NB4 (cell line): ENCODE results near the gene CCDC186.

Experiments used
- TF ChIP-seq, protein P1 (sequence below): IDR thresholded peaks from one replicate; pipeline ENCODE4 v1.5.1; 2012; ENCODE audit warnings: low read depth, low read length
- TF ChIP-seq, protein P2 (sequence below): IDR thresholded peaks from 2 replicates; pipeline ENCODE4 v1.6.1; 2011; ENCODE audit warnings: low read depth, low read length

DNA sequence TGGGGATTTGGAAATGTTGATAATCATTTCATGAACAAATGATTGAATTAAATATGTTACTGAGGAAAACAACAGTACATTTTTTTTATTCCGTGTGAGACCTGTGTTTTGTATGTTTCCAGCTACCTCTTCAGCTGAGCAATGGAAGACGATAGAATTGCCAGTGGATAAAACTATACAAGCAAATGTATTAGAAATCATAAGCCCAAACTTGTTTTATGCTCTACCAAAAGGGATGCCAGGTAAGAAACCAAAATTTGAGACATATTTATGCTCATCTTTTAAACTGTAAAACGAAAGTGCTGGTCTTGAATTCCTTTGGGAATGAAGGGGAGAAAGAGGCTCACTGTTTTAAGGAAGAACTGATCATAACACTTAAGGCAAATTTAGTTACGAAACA, 47.2 kb upstream of the CCDC186 start:
- TF ChIP-seq, protein P1, sequence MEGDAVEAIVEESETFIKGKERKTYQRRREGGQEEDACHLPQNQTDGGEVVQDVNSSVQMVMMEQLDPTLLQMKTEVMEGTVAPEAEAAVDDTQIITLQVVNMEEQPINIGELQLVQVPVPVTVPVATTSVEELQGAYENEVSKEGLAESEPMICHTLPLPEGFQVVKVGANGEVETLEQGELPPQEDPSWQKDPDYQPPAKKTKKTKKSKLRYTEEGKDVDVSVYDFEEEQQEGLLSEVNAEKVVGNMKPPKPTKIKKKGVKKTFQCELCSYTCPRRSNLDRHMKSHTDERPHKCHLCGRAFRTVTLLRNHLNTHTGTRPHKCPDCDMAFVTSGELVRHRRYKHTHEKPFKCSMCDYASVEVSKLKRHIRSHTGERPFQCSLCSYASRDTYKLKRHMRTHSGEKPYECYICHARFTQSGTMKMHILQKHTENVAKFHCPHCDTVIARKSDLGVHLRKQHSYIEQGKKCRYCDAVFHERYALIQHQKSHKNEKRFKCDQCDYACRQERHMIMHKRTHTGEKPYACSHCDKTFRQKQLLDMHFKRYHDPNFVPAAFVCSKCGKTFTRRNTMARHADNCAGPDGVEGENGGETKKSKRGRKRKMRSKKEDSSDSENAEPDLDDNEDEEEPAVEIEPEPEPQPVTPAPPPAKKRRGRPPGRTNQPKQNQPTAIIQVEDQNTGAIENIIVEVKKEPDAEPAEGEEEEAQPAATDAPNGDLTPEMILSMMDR: no peak
- TF ChIP-seq, protein P2, sequence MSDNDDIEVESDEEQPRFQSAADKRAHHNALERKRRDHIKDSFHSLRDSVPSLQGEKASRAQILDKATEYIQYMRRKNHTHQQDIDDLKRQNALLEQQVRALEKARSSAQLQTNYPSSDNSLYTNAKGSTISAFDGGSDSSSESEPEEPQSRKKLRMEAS: no peak
